ENCODE data around the gene PLXDC1. TPM values are rescaled to one million over a fixed set of nuclear protein-coding genes. Genes with fewer than 3 reads are reported as not detected.
"Not testable (repeated sequence)": the region's sequence is repeated elsewhere in the genome, so short reads cannot be mapped to it uniquely, and the experiment has no call there.

Gene PLXDC1
- total RNA-seq, 1 donor from 2014 or later: 19.7 TPM

DNA sequence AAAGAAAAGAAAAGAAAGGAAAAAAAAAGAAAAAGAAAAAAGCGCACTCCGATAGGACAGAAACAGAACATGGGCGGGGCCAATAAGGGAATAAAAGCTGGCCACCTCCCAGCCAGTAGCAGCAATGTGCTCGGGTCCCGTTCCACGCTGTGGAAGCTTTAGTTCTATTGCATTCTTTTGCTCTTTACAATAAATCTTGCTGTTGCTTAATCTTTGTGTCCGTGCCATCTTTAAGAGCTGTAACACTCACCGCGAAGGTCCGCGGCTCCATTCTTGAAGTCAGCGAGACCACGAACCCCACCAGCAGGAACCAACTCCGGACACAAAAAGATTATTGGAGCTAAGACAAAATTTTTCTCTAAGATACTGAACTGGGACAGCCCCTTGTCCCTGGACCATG lies 17.7 kb upstream of the PLXDC1 start:
- H3K36me3 Mint-ChIP-seq (ENCODE audit: unreplicated experiment): no peaks in the 10 kb centered on the region
- H3K27me3 Mint-ChIP-seq (ENCODE audit: unreplicated experiment): peaks cover 12% of the 10 kb centered on the region
- TF ChIP-seq, protein P1, sequence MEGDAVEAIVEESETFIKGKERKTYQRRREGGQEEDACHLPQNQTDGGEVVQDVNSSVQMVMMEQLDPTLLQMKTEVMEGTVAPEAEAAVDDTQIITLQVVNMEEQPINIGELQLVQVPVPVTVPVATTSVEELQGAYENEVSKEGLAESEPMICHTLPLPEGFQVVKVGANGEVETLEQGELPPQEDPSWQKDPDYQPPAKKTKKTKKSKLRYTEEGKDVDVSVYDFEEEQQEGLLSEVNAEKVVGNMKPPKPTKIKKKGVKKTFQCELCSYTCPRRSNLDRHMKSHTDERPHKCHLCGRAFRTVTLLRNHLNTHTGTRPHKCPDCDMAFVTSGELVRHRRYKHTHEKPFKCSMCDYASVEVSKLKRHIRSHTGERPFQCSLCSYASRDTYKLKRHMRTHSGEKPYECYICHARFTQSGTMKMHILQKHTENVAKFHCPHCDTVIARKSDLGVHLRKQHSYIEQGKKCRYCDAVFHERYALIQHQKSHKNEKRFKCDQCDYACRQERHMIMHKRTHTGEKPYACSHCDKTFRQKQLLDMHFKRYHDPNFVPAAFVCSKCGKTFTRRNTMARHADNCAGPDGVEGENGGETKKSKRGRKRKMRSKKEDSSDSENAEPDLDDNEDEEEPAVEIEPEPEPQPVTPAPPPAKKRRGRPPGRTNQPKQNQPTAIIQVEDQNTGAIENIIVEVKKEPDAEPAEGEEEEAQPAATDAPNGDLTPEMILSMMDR (IDR thresholded peaks at IDR 0.05): no peak
- peaks cover 16% of the 10 kb centered on the region for H3K4me1 Mint-ChIP-seq (ENCODE audit: unreplicated experiment)
- no peak for DNase-seq (ENCODE audit: extremely low spot score, unreplicated experiment)
- H3K27ac Mint-ChIP-seq (ENCODE audit: unreplicated experiment): no peak overlapping the region
- no peak overlapping the region for H3K4me3 Mint-ChIP-seq (ENCODE audit: unreplicated experiment)
- H3K9me3 Mint-ChIP-seq (ENCODE audit: unreplicated experiment): no peaks in the 10 kb centered on the region

DNA sequence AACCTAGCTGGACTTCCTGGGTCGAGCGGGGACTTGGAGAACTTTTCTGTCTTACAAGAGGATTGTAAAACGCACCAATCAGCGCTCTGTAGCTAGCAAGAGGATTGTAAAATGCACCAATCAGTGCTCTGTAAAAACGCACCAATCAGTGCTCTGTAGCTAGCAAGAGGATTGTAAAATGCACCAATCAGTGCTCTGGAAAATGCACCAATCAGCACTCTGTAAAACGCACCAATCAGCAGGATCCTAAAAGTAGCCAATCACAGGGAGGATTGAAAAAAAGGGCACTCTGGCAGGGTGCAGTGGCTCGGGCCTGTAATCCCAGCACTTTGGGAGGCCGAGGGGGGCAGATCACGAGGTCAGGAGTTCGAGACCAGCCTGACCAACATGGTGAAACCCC lies 17.1 kb upstream of the PLXDC1 start:
- peaks cover 12% of the 10 kb centered on the region for H3K27me3 Mint-ChIP-seq (ENCODE audit: unreplicated experiment)
- not testable (repeated sequence) for H3K9me3 Mint-ChIP-seq (ENCODE audit: unreplicated experiment); H3K4me3 Mint-ChIP-seq (ENCODE audit: unreplicated experiment); H3K27ac Mint-ChIP-seq (ENCODE audit: unreplicated experiment); DNase-seq (ENCODE audit: extremely low spot score, unreplicated experiment); H3K36me3 Mint-ChIP-seq (ENCODE audit: unreplicated experiment)
- H3K4me1 Mint-ChIP-seq (ENCODE audit: unreplicated experiment): peaks cover 19% of the 10 kb centered on the region

DNA sequence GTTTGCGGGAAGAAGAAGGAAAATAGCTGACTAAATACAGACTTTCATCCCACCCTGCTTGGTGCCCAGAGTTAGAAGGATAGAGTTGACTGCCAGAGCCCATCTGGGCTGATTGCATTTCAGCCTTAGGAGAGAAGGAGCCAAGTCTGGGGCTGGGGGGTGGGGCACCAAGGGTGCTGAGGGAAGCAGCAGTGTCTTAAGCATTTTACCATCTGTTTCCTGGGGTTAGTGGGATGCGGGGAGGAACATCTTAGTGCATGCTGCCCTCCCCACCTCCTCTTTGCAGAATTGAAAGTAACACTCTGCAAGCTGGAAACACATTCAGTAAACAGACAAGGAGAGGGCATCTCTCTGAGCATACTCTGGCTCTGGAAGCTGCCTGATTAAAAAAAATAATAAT lies 16.0 kb upstream of the PLXDC1 start:
- Mint-ChIP-seq H3K9me3 (ENCODE audit: unreplicated experiment) (no peaks in the 10 kb centered on the region), H3K36me3 (ENCODE audit: unreplicated experiment) (no peaks in the 10 kb centered on the region), H3K4me3 (ENCODE audit: unreplicated experiment) (no peak overlapping the region), H3K4me1 (ENCODE audit: unreplicated experiment) (peaks cover 19% of the 10 kb centered on the region), H3K27ac (ENCODE audit: unreplicated experiment) (no peak overlapping the region), H3K27me3 (ENCODE audit: unreplicated experiment) (peaks cover 12% of the 10 kb centered on the region)
- no peak for DNase-seq (ENCODE audit: extremely low spot score, unreplicated experiment)
- TF ChIP-seq, protein P1 (IDR thresholded peaks at IDR 0.05): no peak

DNA sequence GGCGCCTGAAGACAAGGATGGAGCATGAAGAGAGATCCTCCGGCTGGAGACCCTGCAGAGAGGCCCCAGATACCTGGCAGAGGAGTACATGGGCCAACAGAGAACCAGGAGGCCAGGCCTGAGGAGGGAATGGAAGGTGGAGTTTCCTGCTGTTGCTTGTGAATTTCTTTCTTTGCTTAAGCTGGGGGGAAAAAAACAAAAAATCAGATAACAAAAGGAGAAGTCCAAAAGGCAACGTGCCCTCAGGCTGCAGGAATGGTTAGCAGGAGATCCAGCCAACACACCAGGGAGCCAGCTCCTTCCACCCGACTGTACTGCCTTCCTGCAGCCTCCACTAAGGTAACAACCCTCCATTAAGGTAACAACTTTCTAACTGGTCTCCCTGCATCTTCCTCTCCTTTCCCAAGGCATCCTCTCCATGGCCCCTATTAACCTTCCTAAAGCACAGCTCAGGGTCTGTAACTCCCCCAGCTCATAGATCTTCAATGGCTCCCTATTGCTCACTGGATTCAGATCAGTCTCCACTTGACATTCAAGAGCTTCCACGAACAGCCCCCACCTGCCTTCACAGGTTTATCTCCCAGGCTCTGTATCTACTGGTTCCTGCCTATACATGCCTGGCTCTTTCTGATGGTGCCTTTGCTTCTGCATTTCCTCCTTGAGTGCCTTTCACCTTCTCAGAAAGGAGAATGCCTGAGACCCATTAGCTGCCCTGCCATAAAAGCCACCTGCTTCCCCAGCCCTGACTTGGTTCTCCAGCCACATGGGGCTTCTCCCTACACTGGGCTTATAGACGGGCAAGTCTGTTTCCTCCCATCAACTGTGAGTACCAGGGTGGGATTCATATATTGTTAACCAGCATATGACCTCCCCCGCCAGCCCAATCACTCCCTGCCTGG lies 15.2 kb upstream of the PLXDC1 start:
- no peak overlapping the region for H3K27ac Mint-ChIP-seq (ENCODE audit: unreplicated experiment)
- H3K36me3 Mint-ChIP-seq (ENCODE audit: unreplicated experiment): no peaks in the 10 kb centered on the region
- peaks cover 19% of the 10 kb centered on the region for H3K4me1 Mint-ChIP-seq (ENCODE audit: unreplicated experiment)
- TF ChIP-seq, protein P1 (IDR thresholded peaks at IDR 0.05): no peak
- H3K9me3 Mint-ChIP-seq (ENCODE audit: unreplicated experiment): no peaks in the 10 kb centered on the region
- no peak for DNase-seq (ENCODE audit: extremely low spot score, unreplicated experiment)
- peaks cover 12% of the 10 kb centered on the region for H3K27me3 Mint-ChIP-seq (ENCODE audit: unreplicated experiment)
- H3K4me3 Mint-ChIP-seq (ENCODE audit: unreplicated experiment): no peak overlapping the region

DNA sequence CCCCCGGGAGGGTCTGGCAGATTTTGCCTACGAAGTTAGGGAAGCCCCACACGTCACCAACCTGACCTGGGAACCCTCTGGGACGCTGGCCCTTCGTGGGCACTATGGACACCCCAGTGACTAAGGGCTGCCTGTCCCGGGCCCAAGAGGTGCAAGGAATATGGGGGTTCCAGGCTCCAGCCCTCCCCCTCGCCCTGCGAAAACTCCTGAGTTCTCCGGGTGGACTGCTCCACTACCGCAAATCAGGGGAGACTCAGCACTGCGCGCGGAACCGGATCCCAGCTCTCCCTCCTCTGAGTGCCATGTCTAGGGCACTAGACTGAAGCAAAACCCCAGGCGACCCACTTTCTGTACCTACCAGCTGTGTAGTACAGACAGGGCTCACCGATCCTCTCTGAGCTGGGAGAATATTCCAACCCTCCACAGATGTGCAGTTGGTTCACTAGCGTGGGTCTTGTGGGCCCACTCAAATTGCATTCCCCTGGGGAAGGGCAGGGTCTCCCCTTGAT lies 14.5 kb upstream of the PLXDC1 start, which contains the start of gene ARL5C:
Gene ARL5C, minus strand, starts transcription at position 321 of the 509 bp plus-strand sequence. CDS start 401 bp downstream, outside the sequence.
- H3K4me3 Mint-ChIP-seq (ENCODE audit: unreplicated experiment): peak within 1 kb of the TSS; percentile 78
- H3K27ac Mint-ChIP-seq (ENCODE audit: unreplicated experiment): peak within 1 kb of the TSS; percentile 20
- no peaks in the 10 kb centered on the region for H3K36me3 Mint-ChIP-seq (ENCODE audit: unreplicated experiment)
- H3K27me3 Mint-ChIP-seq (ENCODE audit: unreplicated experiment): peaks cover 12% of the 10 kb centered on the region
- no peak for DNase-seq (ENCODE audit: extremely low spot score, unreplicated experiment)
- no peaks in the 10 kb centered on the region for H3K9me3 Mint-ChIP-seq (ENCODE audit: unreplicated experiment)
- TF ChIP-seq, protein P1 (IDR thresholded peaks at IDR 0.05): no peak
- peaks cover 19% of the 10 kb centered on the region for H3K4me1 Mint-ChIP-seq (ENCODE audit: unreplicated experiment)

All from osteocyte (in vitro differentiated cells).